GM18873 (cell line): ENCODE data around the gene FAM50A.
"Not testable (repeated sequence)": the region's sequence is repeated elsewhere in the genome, so short reads cannot be mapped to it uniquely, and the experiment has no call there.

ENCODE experiments used
- ATAC-seq: cut with Tn5 transposase; IDR thresholded peaks from one replicate; pipeline ENCODE4 v1.9.1; 2021; ENCODE audit warnings: mild to moderate bottlenecking, moderate library complexity, moderate number of reproducible peaks; ENCODE audit not compliant: unreplicated experiment, low FRiP score

FAM50A gene

GRCh38 chrX:154481911-154482601 lies 38.1 kb downstream of the FAM50A start:
- no peak for ATAC-seq

DNA sequence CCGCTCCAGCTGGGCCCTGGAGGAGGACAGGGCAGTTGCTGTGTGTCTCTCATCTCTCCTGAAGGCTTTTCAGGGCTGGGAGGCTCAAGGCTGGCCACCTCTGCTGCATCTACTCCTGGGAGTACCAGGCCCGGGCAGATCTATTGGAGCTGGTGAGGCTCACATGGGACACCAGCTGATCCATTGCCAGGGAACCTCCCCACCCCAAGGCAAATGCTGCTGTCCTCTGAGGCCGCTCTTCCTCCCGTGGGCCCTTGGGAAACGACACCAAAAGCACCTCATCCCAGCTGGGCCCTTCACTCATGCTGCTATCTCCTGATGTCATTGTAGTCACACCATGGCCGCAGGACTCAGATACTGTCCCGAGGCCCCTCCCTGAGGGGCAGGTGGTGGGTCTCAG lies 38.8 kb downstream of the FAM50A start:
- ATAC-seq = no peak

DNA sequence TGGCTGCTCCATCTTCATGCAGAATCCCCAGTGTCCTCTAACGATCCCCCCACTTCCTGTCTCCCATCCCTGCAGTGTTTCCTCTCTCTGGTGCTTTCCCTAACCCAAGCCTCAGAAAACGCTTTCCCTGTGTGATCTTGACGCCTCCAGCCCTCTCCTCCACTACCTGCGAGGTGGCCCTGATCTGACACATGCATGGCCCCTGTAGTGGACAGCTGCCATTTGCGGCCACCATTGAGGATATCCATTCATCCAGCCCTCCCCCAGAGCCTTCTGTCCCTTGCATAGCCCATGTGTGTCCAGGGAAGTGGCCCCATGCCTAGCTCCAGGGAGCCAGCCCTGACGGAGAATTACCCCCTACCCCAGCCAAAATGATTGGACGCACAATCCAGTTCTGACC lies 39.4 kb downstream of the FAM50A start:
- no peak for ATAC-seq

DNA sequence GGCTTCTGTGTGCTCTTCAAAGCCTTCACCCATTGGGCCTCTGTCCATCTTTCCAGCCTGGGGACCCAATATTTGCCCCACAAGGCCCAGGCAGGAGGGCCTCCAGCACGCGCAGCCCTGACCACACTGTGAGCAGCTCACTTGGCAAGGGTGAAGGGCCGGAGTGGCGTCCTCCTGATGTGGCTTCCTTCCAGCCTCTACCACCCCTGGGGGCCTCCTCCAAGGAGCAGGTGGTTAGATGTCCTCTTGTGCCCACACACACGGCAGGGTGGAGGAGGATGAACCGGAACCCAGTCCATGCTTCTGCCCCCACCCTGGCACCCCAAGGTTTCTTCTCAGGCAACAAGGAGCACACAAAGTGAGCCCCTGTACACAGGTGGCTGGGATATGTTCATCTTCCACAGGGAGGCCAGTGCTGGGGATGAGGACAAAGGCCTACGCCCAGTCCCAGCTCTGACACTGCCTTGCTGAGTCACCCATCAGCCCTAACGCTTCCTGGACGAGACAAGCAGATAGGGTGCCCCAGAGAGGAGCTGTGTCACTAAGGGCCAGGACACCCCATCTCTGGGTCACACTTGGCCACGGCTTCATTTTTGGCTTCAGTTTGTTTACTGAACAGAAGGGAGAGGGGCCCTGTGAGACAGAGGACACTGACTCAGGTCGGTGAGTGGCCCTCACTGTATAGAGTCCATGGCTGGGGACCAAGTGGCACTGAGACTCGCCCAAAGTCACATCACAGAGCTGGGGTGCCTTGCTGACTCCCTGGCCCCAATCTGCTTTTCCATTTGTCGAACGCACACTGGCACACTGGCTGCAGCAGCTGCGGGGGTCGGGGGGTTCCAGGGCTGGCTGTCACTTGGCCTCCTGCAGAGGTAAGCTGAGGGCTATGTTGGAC lies 40.6 kb downstream of the FAM50A start:
- ATAC-seq = no peak

DNA sequence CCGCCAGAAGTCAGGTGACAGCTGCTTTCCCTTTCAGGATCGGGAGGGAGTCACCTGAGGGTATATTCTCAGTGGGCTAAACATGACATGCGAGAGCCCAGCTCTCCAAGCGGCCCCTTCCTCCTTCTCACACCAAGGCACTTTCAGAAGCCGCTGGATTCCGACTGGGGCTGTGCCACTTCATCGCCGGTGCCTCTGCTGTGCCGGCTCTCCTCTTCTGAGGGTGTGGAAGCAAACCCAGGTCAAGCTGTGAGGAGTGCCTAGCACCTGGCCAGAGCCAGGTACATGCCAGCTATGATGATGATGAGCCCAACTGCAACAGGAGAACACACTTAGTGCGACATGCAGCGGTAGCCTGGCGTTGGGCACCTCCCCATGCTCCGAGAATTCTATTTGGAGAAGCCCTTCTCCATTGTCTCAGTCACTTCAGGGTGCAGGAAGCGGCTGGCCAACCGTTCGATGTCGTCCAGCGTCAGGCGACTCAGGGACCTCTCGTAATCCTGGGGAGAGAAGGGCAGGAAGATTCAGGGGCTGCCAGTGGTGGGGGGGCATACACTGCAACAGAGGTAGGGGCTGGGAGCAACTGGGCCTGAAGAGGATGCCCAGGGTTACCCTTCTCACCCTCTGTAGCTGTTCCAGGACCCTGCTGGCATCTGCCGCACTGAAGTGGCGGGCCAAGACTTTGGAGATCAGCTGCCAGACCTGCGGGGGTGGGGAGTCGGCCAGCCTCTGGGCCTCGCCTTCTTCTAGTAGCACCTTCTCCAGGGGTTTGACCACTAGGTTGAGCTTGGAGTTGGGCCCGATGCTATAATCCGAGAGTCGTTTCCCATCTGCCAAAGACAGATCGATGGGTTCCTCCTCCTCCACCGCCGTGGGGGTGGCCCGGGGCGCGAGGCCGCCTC lies 41.5 kb downstream of the FAM50A start:
- no peak for ATAC-seq

- no peak for ATAC-seq
Measured at GRCh38 chrX:154486052-154486395, 42.1 kb downstream of the FAM50A start.

DNA sequence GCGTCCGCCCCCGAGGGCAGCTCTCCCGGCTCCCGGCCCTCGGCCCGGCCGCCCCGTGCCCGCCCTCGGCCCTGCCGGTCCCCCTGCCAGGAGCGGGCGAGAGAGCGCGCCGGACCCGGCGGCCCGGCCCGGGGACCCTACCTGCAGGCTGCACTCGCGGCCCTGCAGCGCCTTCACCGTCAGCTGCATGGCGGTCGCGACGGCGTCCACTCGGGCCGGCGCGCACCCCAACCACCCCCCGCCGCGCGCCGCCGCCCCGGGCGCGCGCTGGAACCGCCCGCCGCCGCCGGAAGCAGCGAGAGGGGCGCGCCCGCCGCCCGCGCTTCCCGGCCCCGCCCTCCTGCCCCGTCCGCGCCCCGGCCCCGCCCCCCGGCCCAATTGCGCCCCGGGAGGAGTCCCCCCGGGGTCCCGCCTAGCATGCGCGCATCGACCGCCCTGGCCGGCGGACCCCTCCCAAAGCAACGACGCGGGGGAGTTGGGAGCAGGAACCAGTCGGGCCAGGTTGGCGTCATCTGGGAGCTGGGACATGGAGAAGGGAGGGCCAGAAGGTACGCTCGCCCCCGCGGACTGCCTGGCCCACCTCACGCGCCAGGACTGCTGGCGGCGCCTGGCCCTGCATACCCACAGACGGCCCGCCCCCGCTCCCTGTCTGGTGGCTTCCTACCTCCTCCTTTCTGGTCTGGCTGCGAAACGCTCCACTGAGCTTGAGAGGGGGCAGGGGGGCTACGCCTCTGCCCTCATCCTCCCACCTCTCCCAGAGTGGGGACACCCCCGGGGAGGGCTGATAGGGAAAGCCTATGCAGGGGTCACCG lies 42.7 kb downstream of the FAM50A start, which contains the start of gene UBL4A:
Gene UBL4A (minus strand): TSS at position 220 of the 812 bp plus-strand sequence. CDS start 31 bp downstream, at position 189.
- no peak for ATAC-seq

GRCh38 chrX:154487518-154488290 lies 43.8 kb downstream of the FAM50A start:
- no peak for ATAC-seq

- ATAC-seq = no peak
Measured at GRCh38 chrX:154488336-154489075, 44.6 kb downstream of the FAM50A start.

DNA sequence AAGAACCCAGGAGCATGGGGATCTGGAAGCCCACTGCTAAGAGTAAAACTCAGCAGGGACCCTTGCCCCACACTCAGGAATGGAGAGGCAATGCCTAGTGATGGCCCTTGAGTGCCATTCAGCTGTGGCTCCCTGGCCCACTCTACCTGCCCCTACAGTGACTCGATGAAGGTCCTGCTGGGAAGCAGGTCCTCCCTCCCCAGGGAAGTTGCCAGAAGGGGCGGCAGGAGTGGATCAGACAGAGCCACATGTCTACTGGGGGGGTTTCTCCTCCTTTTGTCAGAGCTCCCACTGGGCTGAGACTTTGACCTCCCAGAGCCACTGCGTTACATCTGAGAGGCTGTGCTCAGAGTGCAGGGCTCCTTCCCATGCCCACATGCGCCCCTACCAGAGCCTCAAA lies 45.2 kb downstream of the FAM50A start:
- no peak for ATAC-seq

DNA sequence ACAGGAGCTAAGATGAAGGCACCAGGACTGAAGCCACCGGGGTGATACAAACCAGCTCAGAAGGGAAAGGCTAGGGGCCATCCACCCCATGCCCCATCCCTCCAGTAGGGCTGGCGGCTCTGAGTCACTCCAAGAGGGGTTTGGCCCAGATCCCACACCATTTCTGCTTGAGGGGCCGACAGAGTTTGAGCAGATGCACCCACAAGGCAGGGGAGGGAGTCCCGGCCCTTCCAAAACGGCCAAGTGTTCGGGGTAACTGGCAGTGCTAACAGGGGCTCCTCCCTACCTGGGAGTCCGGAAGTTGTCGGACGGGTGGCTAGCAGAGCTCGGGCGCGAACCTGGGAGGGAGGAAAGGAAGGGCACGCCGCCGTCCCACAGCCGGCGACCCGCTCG lies 46.1 kb downstream of the FAM50A start:
- ATAC-seq = peak; percentile 1

DNA sequence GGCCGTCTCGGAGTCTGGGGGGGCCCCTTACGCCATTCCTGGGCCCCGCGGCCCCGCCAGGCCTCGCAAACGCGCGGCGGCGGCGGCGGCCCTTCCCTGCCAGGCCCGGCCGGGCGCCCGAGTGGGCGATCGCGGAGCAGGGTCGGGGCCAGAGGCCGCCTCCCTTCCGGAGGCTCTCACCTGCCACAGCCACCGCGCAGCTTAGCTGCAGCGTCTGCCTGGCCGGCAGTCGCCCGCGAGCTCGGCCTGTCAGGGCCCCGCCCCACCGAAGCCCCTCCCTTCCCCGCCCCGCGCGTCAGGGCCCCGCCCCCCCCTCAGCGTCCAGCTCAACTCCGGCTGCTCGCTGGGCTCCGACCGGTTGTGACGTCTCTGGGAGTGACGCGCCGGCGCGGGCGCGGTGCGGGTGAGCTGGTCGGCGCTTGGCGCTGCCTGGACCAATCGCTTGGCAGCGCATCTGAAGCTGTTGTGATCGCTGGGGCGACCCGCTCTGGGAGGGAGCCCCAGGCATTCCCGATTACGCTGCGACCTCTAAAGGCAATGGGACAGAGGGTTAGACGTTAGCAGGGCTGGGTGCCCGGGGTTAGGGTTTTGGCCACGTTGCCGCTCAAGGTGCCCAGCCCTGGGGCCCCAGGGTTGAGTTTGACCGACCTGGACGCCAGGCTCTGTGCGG lies 46.6 kb downstream of the FAM50A start, which contains the start of gene SLC10A3:
Gene SLC10A3 (minus strand): TSS at position 216 of the 670 bp plus-strand sequence. CDS start 1,689 bp downstream, outside the sequence.
- peak; percentile 52 for ATAC-seq

- ATAC-seq = no peak
Measured at GRCh38 chrX:154494715-154495114, 50.8 kb downstream of the FAM50A start.

DNA sequence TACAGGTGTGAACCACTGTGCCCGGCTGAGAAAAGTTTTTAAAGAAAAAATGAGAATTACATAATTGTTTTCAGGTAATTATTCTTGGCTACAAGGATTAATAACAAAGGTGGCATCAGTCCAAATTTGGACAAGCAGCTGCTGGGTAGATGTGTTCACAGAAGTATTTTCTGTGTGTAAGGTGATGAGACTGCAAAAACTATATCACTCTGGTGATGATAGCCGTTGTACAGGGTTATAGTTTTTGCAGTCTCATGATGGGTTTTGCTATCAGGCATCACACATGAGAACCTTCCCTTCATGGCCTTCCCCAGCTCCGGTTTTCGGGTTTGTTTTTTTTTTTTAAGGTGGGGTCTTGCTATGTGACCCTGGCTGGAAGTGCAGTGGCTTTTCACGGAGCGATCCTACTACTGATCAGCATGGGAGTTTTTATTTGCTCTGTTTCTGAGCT lies 51.6 kb downstream of the FAM50A start:
- ATAC-seq = no peak

DNA sequence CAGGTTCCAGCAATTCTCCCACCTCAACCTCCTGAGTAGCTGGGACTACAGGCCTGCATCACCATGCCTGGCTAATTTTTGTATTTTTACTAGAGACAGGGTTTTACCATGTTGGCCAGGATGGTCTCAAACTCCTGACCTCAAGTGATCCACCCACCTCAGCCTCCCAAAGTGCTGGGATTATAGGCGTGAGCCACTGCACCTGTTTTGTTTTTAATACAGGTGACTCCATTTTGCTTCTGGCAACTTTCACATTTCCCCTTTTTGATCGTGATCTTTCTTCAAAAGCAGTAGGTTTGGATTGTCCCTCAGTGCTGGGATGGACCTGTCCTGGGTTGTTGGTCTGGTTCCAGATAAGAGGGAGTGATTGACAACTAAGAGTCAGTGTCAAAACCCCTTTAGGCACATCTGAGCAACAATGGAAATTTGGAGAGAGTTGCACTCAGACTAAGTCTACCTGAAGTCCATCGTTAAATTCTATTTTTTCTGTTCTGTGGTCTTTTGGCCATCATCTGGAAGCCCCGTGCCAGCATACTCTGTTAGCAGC lies 52.7 kb downstream of the FAM50A start:
- not testable (repeated sequence) for ATAC-seq
